HG02870 (cell line): ENCODE results near the gene YKT6.

Experiments used
- ATAC-seq: cut with Tn5 transposase; IDR thresholded peaks from one replicate; pipeline ENCODE4 v1.9.1; 2021; ENCODE audit warnings: mild to moderate bottlenecking, moderate library complexity; ENCODE audit not compliant: unreplicated experiment

Gene YKT6

DNA sequence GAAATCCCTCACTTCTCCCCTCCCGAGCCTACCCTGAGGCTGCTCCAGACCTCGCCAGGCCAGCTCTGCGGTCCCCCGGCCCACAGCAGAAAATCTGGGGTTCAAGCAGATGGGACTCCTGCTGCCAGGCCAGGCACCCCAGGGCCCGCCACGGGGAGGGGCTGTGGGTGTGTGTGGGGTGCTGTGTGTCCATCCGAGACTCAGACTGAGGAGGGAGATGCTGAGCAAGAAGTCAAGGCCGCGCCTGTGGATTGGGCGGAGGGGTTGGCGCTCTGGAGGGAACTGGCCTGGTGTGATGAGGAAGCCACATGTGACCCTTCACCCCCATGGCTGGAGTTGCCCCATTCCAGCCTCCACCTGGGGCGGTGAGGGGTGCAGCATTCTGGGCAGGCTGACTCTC is 51.1 kb downstream of the YKT6 start:
- no peak for ATAC-seq

- no peak for ATAC-seq
Measured at GRCh38 chr7:44256459-44256858, 55.7 kb downstream of the YKT6 start.

DNA sequence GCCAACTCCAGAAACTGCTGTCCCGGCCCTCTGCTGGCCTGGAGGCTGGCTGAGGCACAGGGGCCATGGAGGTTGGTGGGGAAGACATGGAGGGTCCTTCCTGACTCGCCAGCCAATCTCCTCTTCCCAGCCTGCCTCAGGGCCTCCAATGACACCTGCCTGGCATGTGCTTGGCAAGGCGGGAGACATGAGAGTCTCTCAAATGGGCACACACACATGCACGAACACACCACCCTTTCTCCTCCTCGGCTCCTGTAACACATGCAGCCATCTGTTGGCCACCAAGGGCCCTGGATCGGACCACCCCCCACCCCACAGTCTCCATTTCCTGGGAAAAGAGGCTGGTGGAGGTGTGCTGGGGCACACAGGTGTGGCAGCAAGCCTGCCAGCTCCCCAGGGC is 56.4 kb downstream of the YKT6 start:
- no peak for ATAC-seq

- peak; percentile 89 for ATAC-seq
Measured at GRCh38 chr7:44257618-44258422, 57.0 kb downstream of the YKT6 start.

- no peak for ATAC-seq
Measured at GRCh38 chr7:44258423-44258760, 57.6 kb downstream of the YKT6 start.

DNA sequence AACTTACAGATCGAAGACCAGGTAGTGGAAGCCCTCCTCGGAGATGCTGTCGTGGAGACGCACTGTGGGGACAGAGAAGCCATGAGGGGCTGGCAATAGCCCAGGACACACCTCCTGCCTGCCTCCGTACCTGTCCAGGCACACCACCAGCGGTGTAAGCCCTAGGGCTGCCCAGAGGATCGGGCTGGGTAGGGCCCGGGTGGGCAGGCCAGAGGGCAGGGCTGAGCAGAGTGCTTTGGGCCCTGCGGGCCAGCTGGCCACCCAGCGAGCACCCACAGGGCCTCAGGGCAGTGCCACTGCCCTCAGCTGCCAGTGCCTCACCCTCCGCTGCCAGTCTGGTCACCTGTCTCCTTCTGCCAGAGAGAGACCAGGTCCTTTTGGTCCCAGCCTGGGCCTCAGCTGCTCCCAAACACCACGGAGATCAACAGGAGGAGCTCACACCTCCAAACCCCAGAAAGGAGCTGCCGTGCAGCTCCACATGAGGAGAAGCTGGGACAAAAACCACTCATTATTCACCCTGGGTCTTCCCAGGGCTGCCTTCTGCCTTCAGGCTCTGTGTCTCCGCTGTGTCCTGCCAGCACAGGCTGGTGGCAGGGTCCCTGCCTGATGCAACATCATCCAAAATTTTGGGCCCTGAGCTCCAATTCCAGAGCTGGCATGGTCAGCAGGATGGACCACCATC is 58.2 kb downstream of the YKT6 start:
- no peak for ATAC-seq

DNA sequence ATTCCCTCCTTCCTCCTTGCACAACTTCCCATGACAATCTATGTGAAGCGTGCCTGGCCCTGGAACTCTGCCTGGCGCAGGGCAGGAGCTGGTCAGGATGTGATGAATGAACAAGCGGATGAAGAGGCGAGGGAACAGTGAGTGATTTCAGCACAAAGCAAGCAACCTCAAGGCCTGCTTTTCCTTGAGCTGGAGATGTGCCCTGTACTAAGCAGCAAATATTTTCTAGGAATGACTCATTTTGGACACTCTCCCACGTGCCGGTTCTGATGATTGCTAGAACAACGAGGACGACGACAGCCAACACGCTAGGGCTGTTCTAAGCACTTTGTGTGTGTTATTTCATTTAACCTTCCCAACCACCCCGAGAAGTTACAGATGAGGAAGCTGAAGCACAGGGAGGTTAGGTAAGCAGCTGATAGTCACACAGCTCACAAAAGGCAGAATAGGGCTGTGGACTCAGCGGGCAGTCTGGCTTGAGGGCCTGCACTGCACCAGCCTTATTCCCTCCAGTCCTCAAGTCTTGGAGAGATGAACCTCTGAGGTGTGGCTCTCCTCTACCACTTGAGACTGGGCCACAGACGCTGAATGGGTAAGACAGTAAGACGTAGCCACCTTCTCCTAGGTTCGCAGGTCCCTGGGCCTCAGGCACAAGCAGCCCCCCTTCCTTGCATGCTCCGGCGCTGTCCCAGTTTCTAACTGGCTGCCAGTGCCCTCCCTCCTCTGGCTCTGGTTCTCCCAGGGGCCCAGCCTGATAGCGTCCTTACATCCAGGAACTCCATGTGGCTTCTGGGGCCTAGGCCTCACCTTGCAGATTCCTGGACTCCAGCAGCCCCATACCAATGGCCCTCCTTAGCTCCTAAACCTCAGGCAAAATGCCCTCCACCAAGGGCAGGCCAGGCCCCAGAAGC is 59.0 kb downstream of the YKT6 start:
- no peak for ATAC-seq

- ATAC-seq, result no peak
Measured at GRCh38 chr7:44261240-44261639, 60.5 kb downstream of the YKT6 start.

DNA sequence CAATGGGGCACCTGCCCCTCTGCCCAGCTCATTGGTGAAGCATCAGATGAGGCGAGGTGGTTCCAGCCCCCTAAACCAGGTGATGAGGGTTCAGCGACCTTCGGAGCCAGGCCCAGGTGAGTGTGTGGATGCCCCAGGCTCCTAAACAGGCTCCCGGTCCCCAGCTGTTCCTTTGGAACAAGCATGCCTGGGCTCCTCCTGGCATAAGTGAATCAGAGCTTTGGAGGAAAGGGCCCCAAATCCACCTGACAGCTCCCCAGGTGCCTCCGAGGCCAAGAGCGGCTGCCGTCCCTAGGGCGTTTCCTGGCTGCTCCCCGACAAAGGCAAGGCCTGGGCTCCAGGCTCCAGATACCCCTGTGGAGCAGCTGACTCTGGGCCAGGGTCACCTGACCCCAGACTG is 61.3 kb downstream of the YKT6 start:
- no peak for ATAC-seq

- ATAC-seq, result no peak
Measured at GRCh38 chr7:44263326-44264082, 62.7 kb downstream of the YKT6 start.
